Nephron (organoid): ENCODE measurements around the gene CLASP2.
"Not testable (repeated sequence)": the region's sequence is repeated elsewhere in the genome, so short reads cannot be mapped to it uniquely, and the experiment has no call there.

Experiments
- H3K27ac Mint-ChIP-seq, 3 experiments: 2 replicates each; pipeline ENCODE4 v1.8.0; 2020; ENCODE audit warnings: mixed read lengths in 3 of 3, mild to moderate bottlenecking in 2 of 3, moderate library complexity in 1 of 3
- H3K27me3 Mint-ChIP-seq: 2 replicates; pipeline ENCODE4 v1.8.0; 2021; ENCODE audit warnings: low read depth, mild to moderate bottlenecking, moderate library complexity, mixed read lengths
- H3K36me3 Mint-ChIP-seq: 2 replicates; pipeline ENCODE4 v1.8.0; 2020; ENCODE audit warnings: low read depth, mixed read lengths
- H3K4me1 Mint-ChIP-seq: 2 replicates; pipeline ENCODE4 v1.8.0; 2020; ENCODE audit warnings: mixed read lengths
- H3K4me3 Mint-ChIP-seq, 3 experiments: 2 replicates each; pipeline ENCODE4 v1.8.0; 2020; ENCODE audit warnings: mild to moderate bottlenecking in 3 of 3, mixed read lengths in 3 of 3, moderate library complexity in 2 of 3
- H3K9me3 Mint-ChIP-seq: 2 replicates; pipeline ENCODE4 v1.8.0; 2020; ENCODE audit warnings: mixed read lengths
- CTCF ChIP-seq, 3 experiments: fragments of 200-600 bp; sonication (generic); IDR thresholded peaks; one replicate each; pipeline ENCODE4 v1.5.0; 2021; ENCODE audit warnings: antibody characterized with exemption in 3 of 3; ENCODE audit not compliant: unreplicated experiment in 3 of 3

Gene CLASP2

GRCh38 chr3:33458446-33458845 lies 259.6 kb downstream of the CLASP2 start:
- Mint-ChIP-seq H3K4me1 (no peaks in the 10 kb centered on the region), H3K27ac (no peak overlapping the region), H3K9me3 (peaks cover 44% of the 10 kb centered on the region), H3K4me3 (no peak overlapping the region), H3K27me3 (no peaks in the 10 kb centered on the region), H3K36me3 (peaks cover 53% of the 10 kb centered on the region)
- TF ChIP-seq CTCF (IDR thresholded peaks at IDR 0.05; ENCODE audit: unreplicated experiment in 3 of 3) = no peak

GRCh38 chr3:33456756-33457155 lies 261.3 kb downstream of the CLASP2 start:
- peaks cover 32% of the 10 kb centered on the region for H3K9me3 Mint-ChIP-seq
- H3K4me1 Mint-ChIP-seq = no peaks in the 10 kb centered on the region
- peaks cover 68% of the 10 kb centered on the region for H3K36me3 Mint-ChIP-seq
- no peak for TF ChIP-seq CTCF (IDR thresholded peaks at IDR 0.05; ENCODE audit: unreplicated experiment in 3 of 3)
- no peaks in the 10 kb centered on the region for H3K27me3 Mint-ChIP-seq
- no peak overlapping the region for H3K27ac Mint-ChIP-seq
- H3K4me3 Mint-ChIP-seq = no peak overlapping the region

- Mint-ChIP-seq H3K9me3 (peaks cover 16% of the 10 kb centered on the region), H3K4me3 (no peak overlapping the region), H3K27me3 (no peaks in the 10 kb centered on the region), H3K27ac (no peak overlapping the region), H3K4me1 (peaks cover 8% of the 10 kb centered on the region), H3K36me3 (peaks cover 75% of the 10 kb centered on the region)
- TF ChIP-seq CTCF (IDR thresholded peaks at IDR 0.05; ENCODE audit: unreplicated experiment in 3 of 3) = no peak
Measured at GRCh38 chr3:33453331-33453761, 264.7 kb downstream of the CLASP2 start.

- not testable (repeated sequence) for H3K4me3 Mint-ChIP-seq
- peaks cover 20% of the 10 kb centered on the region for H3K4me1 Mint-ChIP-seq
Measured at GRCh38 chr3:33451994-33452393, 266.1 kb downstream of the CLASP2 start.

DNA sequence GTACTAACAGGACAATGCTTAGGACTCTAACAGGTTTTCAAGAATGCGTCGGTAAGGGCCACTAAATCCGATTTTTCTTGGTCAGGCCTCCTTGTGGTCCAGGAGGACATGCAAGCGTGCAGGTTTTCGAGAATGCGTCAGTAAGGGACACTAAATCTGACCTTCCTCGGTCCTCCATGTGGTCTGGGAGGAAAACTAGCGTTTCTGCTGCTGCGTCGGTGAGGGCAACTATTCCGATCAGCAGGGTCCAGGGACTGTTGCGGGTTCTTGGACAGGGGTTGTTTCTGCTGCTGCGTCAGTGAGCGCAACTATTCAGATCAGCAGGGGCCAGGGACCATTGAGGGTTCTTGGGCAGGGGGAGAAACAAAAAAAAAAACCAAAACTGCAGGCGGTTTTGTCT lies 270.1 kb downstream of the CLASP2 start:
- Mint-ChIP-seq H3K9me3 (no peaks in the 10 kb centered on the region), H3K4me3 (peak overlapping the region; percentile 93 to 100 (median 96)), H3K4me1 (peaks cover 20% of the 10 kb centered on the region), H3K27me3 (no peaks in the 10 kb centered on the region), H3K36me3 (peaks cover 32% of the 10 kb centered on the region), H3K27ac (peak overlapping the region; percentile 89 to 98 (median 94))
- no peak for TF ChIP-seq CTCF (IDR thresholded peaks at IDR 0.05; ENCODE audit: unreplicated experiment in 3 of 3)

More at GRCh38 chr3:33451994-33452393, 266.1 kb downstream of the CLASP2 start:
- H3K27me3 Mint-ChIP-seq, H3K27ac Mint-ChIP-seq, H3K9me3 Mint-ChIP-seq: not testable (repeated sequence)
- H3K36me3 Mint-ChIP-seq = peaks cover 68% of the 10 kb centered on the region

DNA sequence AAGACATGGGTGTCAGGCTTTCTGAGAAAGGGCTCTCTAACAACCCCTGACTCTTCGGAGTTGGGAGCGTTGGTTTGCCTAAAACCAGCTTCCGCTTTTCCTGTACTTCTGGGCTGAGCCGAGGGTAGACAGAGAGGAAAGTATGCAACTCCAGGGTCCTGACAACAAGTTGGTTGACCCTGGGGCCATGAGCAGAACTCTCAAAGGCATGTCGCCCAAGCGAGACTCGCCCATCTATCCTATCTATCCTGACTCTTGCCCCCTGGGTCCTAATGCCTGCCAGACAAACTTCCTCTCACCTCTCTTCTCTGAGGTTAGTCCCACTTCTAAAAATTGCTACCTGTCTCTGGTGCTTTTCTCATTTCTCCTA lies 270.8 kb downstream of the CLASP2 start:
- Mint-ChIP-seq H3K4me3 (peak overlapping the region; percentile 93 to 100 (median 96)), H3K27ac (peak overlapping the region; percentile 89 to 98 (median 94)), H3K4me1 (peaks cover 20% of the 10 kb centered on the region), H3K36me3 (peaks cover 25% of the 10 kb centered on the region)
- not testable (repeated sequence) for H3K9me3 Mint-ChIP-seq, H3K27me3 Mint-ChIP-seq
